ENCODE measurements around the gene IL20RA.
A peak's percentile ranks its signal among the peaks of the same experiment; 100 is the strongest.

Gene IL20RA

GRCh38 chr6:137028912-137029311 is 15.9 kb downstream of the IL20RA start:
- Mint-ChIP-seq H3K27me3 (ENCODE audit: low read depth) (peaks cover 81% of the 10 kb centered on the region), H3K9me3 (no peaks in the 10 kb centered on the region), H3K4me1 (ENCODE audit: low read depth) (peaks cover 29% of the 10 kb centered on the region), H3K4me3 (no peak overlapping the region), H3K36me3 (ENCODE audit: low read depth) (no peaks in the 10 kb centered on the region), H3K27ac (no peak overlapping the region)
- no peak for DNase-seq (ENCODE audit: low spot score)

- Mint-ChIP-seq H3K4me1 (ENCODE audit: low read depth) (peaks cover 22% of the 10 kb centered on the region), H3K4me3 (no peak overlapping the region), H3K27me3 (ENCODE audit: low read depth) (peaks cover 77% of the 10 kb centered on the region), H3K27ac (no peak overlapping the region), H3K36me3 (ENCODE audit: low read depth) (peaks cover 2% of the 10 kb centered on the region), H3K9me3 (no peaks in the 10 kb centered on the region)
- peak; percentile 19 for DNase-seq (ENCODE audit: low spot score)
Observed at GRCh38 chr6:137025786-137026730, 18.7 kb downstream of the IL20RA start.

- Mint-ChIP-seq H3K9me3 (no peaks in the 10 kb centered on the region), H3K36me3 (ENCODE audit: low read depth) (peaks cover 2% of the 10 kb centered on the region), H3K4me3 (no peak overlapping the region), H3K4me1 (ENCODE audit: low read depth) (peaks cover 22% of the 10 kb centered on the region), H3K27ac (no peak overlapping the region), H3K27me3 (ENCODE audit: low read depth) (peaks cover 70% of the 10 kb centered on the region)
- no peak for DNase-seq (ENCODE audit: low spot score)
Observed at GRCh38 chr6:137024237-137024990, 20.4 kb downstream of the IL20RA start.

GRCh38 chr6:137020776-137021175 is 24.0 kb downstream of the IL20RA start:
- Mint-ChIP-seq H3K4me3 (no peak overlapping the region), H3K27ac (no peak overlapping the region), H3K27me3 (ENCODE audit: low read depth) (peaks cover 66% of the 10 kb centered on the region), H3K4me1 (ENCODE audit: low read depth) (peaks cover 12% of the 10 kb centered on the region), H3K9me3 (no peaks in the 10 kb centered on the region), H3K36me3 (ENCODE audit: low read depth) (peaks cover 2% of the 10 kb centered on the region)
- no peak for DNase-seq (ENCODE audit: low spot score)

- no peaks in the 10 kb centered on the region for H3K9me3 Mint-ChIP-seq
- H3K4me1 Mint-ChIP-seq (ENCODE audit: low read depth): peaks cover 3% of the 10 kb centered on the region
- peaks cover 2% of the 10 kb centered on the region for H3K36me3 Mint-ChIP-seq (ENCODE audit: low read depth)
- no peak overlapping the region for H3K4me3 Mint-ChIP-seq
- peaks cover 66% of the 10 kb centered on the region for H3K27me3 Mint-ChIP-seq (ENCODE audit: low read depth)
- DNase-seq (ENCODE audit: low spot score): no peak
- no peak overlapping the region for H3K27ac Mint-ChIP-seq
Observed at GRCh38 chr6:137019476-137020272, 25.1 kb downstream of the IL20RA start.

GRCh38 chr6:137017081-137017480 is 27.7 kb downstream of the IL20RA start:
- Mint-ChIP-seq H3K27me3 (ENCODE audit: low read depth) (peaks cover 65% of the 10 kb centered on the region), H3K36me3 (ENCODE audit: low read depth) (no peaks in the 10 kb centered on the region), H3K9me3 (no peaks in the 10 kb centered on the region), H3K27ac (no peak overlapping the region), H3K4me1 (ENCODE audit: low read depth) (no peaks in the 10 kb centered on the region), H3K4me3 (no peak overlapping the region)
- no peak for DNase-seq (ENCODE audit: low spot score)

- Mint-ChIP-seq H3K27ac (no peak overlapping the region), H3K36me3 (ENCODE audit: low read depth) (no peaks in the 10 kb centered on the region), H3K4me3 (no peak overlapping the region), H3K4me1 (ENCODE audit: low read depth) (no peaks in the 10 kb centered on the region), H3K9me3 (no peaks in the 10 kb centered on the region), H3K27me3 (ENCODE audit: low read depth) (peaks cover 69% of the 10 kb centered on the region)
- no peak for DNase-seq (ENCODE audit: low spot score)
Observed at GRCh38 chr6:137016356-137016755, 28.4 kb downstream of the IL20RA start.

- Mint-ChIP-seq H3K27me3 (ENCODE audit: low read depth) (peaks cover 69% of the 10 kb centered on the region), H3K9me3 (no peaks in the 10 kb centered on the region), H3K27ac (no peak overlapping the region), H3K4me1 (ENCODE audit: low read depth) (no peaks in the 10 kb centered on the region), H3K4me3 (no peak overlapping the region), H3K36me3 (ENCODE audit: low read depth) (no peaks in the 10 kb centered on the region)
- no peak for DNase-seq (ENCODE audit: low spot score)
Observed at GRCh38 chr6:137015943-137016342, 28.8 kb downstream of the IL20RA start.

GRCh38 chr6:137013738-137014602 is 30.8 kb downstream of the IL20RA start:
- no peaks in the 10 kb centered on the region for H3K4me1 Mint-ChIP-seq (ENCODE audit: low read depth)
- H3K27ac Mint-ChIP-seq: no peak overlapping the region
- peaks cover 72% of the 10 kb centered on the region for H3K27me3 Mint-ChIP-seq (ENCODE audit: low read depth)
- no peak overlapping the region for H3K4me3 Mint-ChIP-seq
- DNase-seq (ENCODE audit: low spot score): no peak
- no peaks in the 10 kb centered on the region for H3K9me3 Mint-ChIP-seq
- H3K36me3 Mint-ChIP-seq (ENCODE audit: low read depth): no peaks in the 10 kb centered on the region

- no peaks in the 10 kb centered on the region for H3K9me3 Mint-ChIP-seq
- DNase-seq (ENCODE audit: low spot score): no peak
- H3K4me3 Mint-ChIP-seq: no peak overlapping the region
- H3K27me3 Mint-ChIP-seq (ENCODE audit: low read depth): peaks cover 69% of the 10 kb centered on the region
- H3K4me1 Mint-ChIP-seq (ENCODE audit: low read depth): no peaks in the 10 kb centered on the region
- H3K36me3 Mint-ChIP-seq (ENCODE audit: low read depth): no peaks in the 10 kb centered on the region
- H3K27ac Mint-ChIP-seq: no peak overlapping the region
Observed at GRCh38 chr6:137013031-137013430, 31.7 kb downstream of the IL20RA start.

GRCh38 chr6:137011406-137011805 is 33.4 kb downstream of the IL20RA start:
- Mint-ChIP-seq H3K9me3 (no peaks in the 10 kb centered on the region), H3K27ac (no peak overlapping the region), H3K4me3 (no peak overlapping the region), H3K27me3 (ENCODE audit: low read depth) (peaks cover 62% of the 10 kb centered on the region), H3K4me1 (ENCODE audit: low read depth) (no peaks in the 10 kb centered on the region), H3K36me3 (ENCODE audit: low read depth) (no peaks in the 10 kb centered on the region)
- DNase-seq (ENCODE audit: low spot score): no peak

GRCh38 chr6:137010128-137010718 is 34.5 kb downstream of the IL20RA start:
- H3K27ac Mint-ChIP-seq: no peak overlapping the region
- H3K27me3 Mint-ChIP-seq (ENCODE audit: low read depth): peaks cover 51% of the 10 kb centered on the region
- DNase-seq (ENCODE audit: low spot score): no peak
- H3K4me3 Mint-ChIP-seq: no peak overlapping the region
- H3K9me3 Mint-ChIP-seq: no peaks in the 10 kb centered on the region
- no peaks in the 10 kb centered on the region for H3K4me1 Mint-ChIP-seq (ENCODE audit: low read depth)
- H3K36me3 Mint-ChIP-seq (ENCODE audit: low read depth): no peaks in the 10 kb centered on the region

GRCh38 chr6:137008204-137008603 is 36.6 kb downstream of the IL20RA start:
- Mint-ChIP-seq H3K4me3 (no peak overlapping the region), H3K27me3 (ENCODE audit: low read depth) (peaks cover 48% of the 10 kb centered on the region), H3K27ac (no peak overlapping the region), H3K4me1 (ENCODE audit: low read depth) (no peaks in the 10 kb centered on the region), H3K9me3 (no peaks in the 10 kb centered on the region), H3K36me3 (ENCODE audit: low read depth) (no peaks in the 10 kb centered on the region)
- DNase-seq (ENCODE audit: low spot score): no peak
